Vagina (tissue), 2 donors: Measurements from ENCODE around the gene MIOS.

ENCODE experiments used
- POLR2AphosphoS5 ChIP-seq, 2 donors: sonication (generic); formaldehyde crosslinking; IDR thresholded peaks; one replicate each; pipeline ENCODE4 v1.9.0; 2017; ENCODE audit warnings: antibody characterized with exemption in 2 of 2, mild to moderate bottlenecking in 2 of 2, low read depth in 1 of 2; ENCODE audit not compliant: insufficient read depth in 1 of 2
- TF ChIP-seq, protein P1 (sequence below), 3 experiments: fragments of 450-650 bp in 2 of 3; fragments of 200-600 bp in 1 of 3; sonication (generic) in 1 of 3; IDR thresholded peaks; one replicate each; pipeline ENCODE4 v1.5.1; 2017 to 2019; ENCODE audit warnings: antibody characterized with exemption in 3 of 3, mild to moderate bottlenecking in 2 of 3, moderate library complexity in 2 of 3

DNA sequence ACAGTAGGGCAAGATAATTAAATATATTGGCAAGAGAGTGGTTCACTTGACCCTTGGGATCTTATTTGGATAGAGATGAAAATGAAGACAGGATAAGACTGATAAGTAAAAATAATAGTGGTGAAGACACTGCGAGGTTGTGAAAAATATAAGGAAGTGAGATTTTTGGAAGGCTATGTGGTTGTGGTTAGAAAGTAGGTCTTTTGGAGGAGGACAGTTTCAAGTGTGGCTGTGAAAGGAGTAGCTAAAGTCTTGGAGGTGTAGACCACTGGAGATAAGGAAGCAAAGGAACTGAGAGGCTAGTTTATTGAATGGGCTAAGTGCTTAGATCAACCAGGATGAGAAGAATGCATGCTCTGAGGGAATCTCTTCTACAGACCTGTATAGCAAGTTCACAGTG is 11.2 kb downstream of the MIOS start:
- TF ChIP-seq POLR2AphosphoS5 (IDR thresholded peaks at IDR 0.05; ENCODE audit: insufficient read depth in 1 of 2, low read depth in 1 of 2), result no peak
- TF ChIP-seq, protein P1, sequence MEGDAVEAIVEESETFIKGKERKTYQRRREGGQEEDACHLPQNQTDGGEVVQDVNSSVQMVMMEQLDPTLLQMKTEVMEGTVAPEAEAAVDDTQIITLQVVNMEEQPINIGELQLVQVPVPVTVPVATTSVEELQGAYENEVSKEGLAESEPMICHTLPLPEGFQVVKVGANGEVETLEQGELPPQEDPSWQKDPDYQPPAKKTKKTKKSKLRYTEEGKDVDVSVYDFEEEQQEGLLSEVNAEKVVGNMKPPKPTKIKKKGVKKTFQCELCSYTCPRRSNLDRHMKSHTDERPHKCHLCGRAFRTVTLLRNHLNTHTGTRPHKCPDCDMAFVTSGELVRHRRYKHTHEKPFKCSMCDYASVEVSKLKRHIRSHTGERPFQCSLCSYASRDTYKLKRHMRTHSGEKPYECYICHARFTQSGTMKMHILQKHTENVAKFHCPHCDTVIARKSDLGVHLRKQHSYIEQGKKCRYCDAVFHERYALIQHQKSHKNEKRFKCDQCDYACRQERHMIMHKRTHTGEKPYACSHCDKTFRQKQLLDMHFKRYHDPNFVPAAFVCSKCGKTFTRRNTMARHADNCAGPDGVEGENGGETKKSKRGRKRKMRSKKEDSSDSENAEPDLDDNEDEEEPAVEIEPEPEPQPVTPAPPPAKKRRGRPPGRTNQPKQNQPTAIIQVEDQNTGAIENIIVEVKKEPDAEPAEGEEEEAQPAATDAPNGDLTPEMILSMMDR (IDR thresholded peaks at IDR 0.05), result no peak
